ENCODE data around the gene LHX3.

Gene LHX3

GRCh38 chr9:136163248-136163850 lies 41.6 kb downstream of the LHX3 start:
- no peaks in the 10 kb centered on the region for H3K9me3 ChIP-seq (replicated peaks; ENCODE audit: insufficient read depth, low read length)
- no peaks in the 10 kb centered on the region for H4K20me1 ChIP-seq (ENCODE audit: insufficient read depth, low read length)
- no peaks in the 10 kb centered on the region for H3K4me1 ChIP-seq (ENCODE audit: low read length)
- no peak overlapping the region for H3K4me2 ChIP-seq (ENCODE audit: low read depth, low read length)
- peaks cover 53% of the 10 kb centered on the region for H3K27me3 ChIP-seq (replicated peaks; ENCODE audit: insufficient read depth, low read length)
- no peaks in the 10 kb centered on the region for H3K9me2 ChIP-seq (replicated peaks; ENCODE audit: insufficient read depth, low read length)
- no peak overlapping the region for H2AFZ ChIP-seq (ENCODE audit: low read length)
- H3K4me3 ChIP-seq (ENCODE audit: low read length): no peak overlapping the region
- no peak for DNase-seq
- H3F3A ChIP-seq (ENCODE audit: insufficient read depth, low read length): no peaks in the 10 kb centered on the region
- H3K36me3 ChIP-seq (replicated peaks; ENCODE audit: insufficient read depth, low read length): no peaks in the 10 kb centered on the region
- no peaks in the 10 kb centered on the region for H3K79me2 ChIP-seq (ENCODE audit: low read length)
- no peak overlapping the region for H3K9ac ChIP-seq (ENCODE audit: low read length)
- no peak overlapping the region for H3K27ac ChIP-seq (ENCODE audit: low read length)
- TF ChIP-seq EZH2phosphoT487 (IDR thresholded peaks at IDR 0.05; ENCODE audit: low read length) (no peak), EZH2 (optimal IDR thresholded peaks at IDR 0.05; ENCODE audit: low read depth, low read length) (no peak)
- TF ChIP-seq, protein P1, sequence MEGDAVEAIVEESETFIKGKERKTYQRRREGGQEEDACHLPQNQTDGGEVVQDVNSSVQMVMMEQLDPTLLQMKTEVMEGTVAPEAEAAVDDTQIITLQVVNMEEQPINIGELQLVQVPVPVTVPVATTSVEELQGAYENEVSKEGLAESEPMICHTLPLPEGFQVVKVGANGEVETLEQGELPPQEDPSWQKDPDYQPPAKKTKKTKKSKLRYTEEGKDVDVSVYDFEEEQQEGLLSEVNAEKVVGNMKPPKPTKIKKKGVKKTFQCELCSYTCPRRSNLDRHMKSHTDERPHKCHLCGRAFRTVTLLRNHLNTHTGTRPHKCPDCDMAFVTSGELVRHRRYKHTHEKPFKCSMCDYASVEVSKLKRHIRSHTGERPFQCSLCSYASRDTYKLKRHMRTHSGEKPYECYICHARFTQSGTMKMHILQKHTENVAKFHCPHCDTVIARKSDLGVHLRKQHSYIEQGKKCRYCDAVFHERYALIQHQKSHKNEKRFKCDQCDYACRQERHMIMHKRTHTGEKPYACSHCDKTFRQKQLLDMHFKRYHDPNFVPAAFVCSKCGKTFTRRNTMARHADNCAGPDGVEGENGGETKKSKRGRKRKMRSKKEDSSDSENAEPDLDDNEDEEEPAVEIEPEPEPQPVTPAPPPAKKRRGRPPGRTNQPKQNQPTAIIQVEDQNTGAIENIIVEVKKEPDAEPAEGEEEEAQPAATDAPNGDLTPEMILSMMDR (IDR thresholded peaks at IDR 0.05; ENCODE audit: low read length): no peak

DNA sequence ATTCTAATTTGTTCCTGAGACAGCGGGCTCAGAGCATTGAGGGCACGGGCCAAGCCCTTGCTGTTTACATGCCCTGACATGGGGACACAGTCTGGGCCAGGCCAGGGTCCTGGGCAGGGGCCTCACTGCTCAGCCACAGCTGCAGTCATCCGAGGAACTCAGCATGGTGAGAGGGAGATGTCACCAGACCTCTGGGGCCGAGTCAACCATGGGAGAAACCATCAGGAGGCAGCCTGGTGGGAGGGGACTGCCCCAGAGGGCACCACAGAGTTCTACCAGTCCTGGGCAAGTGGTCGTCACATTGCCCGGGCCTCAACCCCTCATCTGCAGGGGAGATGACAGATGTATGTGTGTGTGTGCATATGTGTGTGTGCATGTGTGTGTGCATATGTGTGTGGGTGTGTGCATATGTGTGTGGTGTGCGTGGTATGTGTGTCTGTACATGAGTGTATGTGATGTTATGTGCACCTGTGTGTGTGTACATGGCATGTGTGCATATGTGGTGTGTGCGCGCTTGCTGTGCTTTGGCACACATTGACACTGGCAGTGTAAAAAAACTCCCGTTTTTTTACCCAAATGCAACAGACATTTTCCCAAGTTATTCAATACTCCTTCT lies 43.8 kb downstream of the LHX3 start:
- no peaks in the 10 kb centered on the region for H3K79me2 ChIP-seq (ENCODE audit: low read length)

GRCh38 chr9:136160381-136160841 lies 44.5 kb downstream of the LHX3 start:
- no peaks in the 10 kb centered on the region for H3K79me2 ChIP-seq (ENCODE audit: low read length)
- no peaks in the 10 kb centered on the region for H3F3A ChIP-seq (ENCODE audit: insufficient read depth, low read length)
- no peak overlapping the region for H3K27ac ChIP-seq (ENCODE audit: low read length)
- no peak overlapping the region for H3K4me2 ChIP-seq (ENCODE audit: low read depth, low read length)
- no peaks in the 10 kb centered on the region for H3K9me2 ChIP-seq (replicated peaks; ENCODE audit: insufficient read depth, low read length)
- H4K20me1 ChIP-seq (ENCODE audit: insufficient read depth, low read length): no peaks in the 10 kb centered on the region
- no peaks in the 10 kb centered on the region for H3K9me3 ChIP-seq (replicated peaks; ENCODE audit: insufficient read depth, low read length)
- H3K4me1 ChIP-seq (ENCODE audit: low read length): no peaks in the 10 kb centered on the region
- H2AFZ ChIP-seq (ENCODE audit: low read length): no peak overlapping the region
- no peaks in the 10 kb centered on the region for H3K36me3 ChIP-seq (replicated peaks; ENCODE audit: insufficient read depth, low read length)
- TF ChIP-seq EZH2 (optimal IDR thresholded peaks at IDR 0.05; ENCODE audit: low read depth, low read length) (no peak), EZH2phosphoT487 (IDR thresholded peaks at IDR 0.05; ENCODE audit: low read length) (no peak)
- TF ChIP-seq, protein P1 (IDR thresholded peaks at IDR 0.05; ENCODE audit: low read length): no peak
- no peak overlapping the region for H3K4me3 ChIP-seq (ENCODE audit: low read length)
- H3K27me3 ChIP-seq (replicated peaks; ENCODE audit: insufficient read depth, low read length): peaks cover 68% of the 10 kb centered on the region
- no peak for DNase-seq
- H3K9ac ChIP-seq (ENCODE audit: low read length): no peak overlapping the region

More for the DNA sequence above, 43.8 kb downstream of the LHX3 start:
- no peak overlapping the region for H3K4me3 ChIP-seq (ENCODE audit: low read length)
- no peaks in the 10 kb centered on the region for H3K4me1 ChIP-seq (ENCODE audit: low read length)
- no peaks in the 10 kb centered on the region for H3K36me3 ChIP-seq (replicated peaks; ENCODE audit: insufficient read depth, low read length)
- no peak overlapping the region for H3K4me2 ChIP-seq (ENCODE audit: low read depth, low read length)
- H2AFZ ChIP-seq (ENCODE audit: low read length): no peak overlapping the region
- H3F3A ChIP-seq (ENCODE audit: insufficient read depth, low read length): no peaks in the 10 kb centered on the region
- no peaks in the 10 kb centered on the region for H3K9me2 ChIP-seq (replicated peaks; ENCODE audit: insufficient read depth, low read length)
- H3K27me3 ChIP-seq (replicated peaks; ENCODE audit: insufficient read depth, low read length): peaks cover 61% of the 10 kb centered on the region
- H3K9me3 ChIP-seq (replicated peaks; ENCODE audit: insufficient read depth, low read length): no peaks in the 10 kb centered on the region
- no peaks in the 10 kb centered on the region for H4K20me1 ChIP-seq (ENCODE audit: insufficient read depth, low read length)
- TF ChIP-seq EZH2phosphoT487 (IDR thresholded peaks at IDR 0.05; ENCODE audit: low read length): no peak
- no peak for TF ChIP-seq EZH2 (optimal IDR thresholded peaks at IDR 0.05; ENCODE audit: low read depth, low read length)
- no peak overlapping the region for H3K9ac ChIP-seq (ENCODE audit: low read length)
- H3K27ac ChIP-seq (ENCODE audit: low read length): no peak overlapping the region
- DNase-seq: no peak

DNA sequence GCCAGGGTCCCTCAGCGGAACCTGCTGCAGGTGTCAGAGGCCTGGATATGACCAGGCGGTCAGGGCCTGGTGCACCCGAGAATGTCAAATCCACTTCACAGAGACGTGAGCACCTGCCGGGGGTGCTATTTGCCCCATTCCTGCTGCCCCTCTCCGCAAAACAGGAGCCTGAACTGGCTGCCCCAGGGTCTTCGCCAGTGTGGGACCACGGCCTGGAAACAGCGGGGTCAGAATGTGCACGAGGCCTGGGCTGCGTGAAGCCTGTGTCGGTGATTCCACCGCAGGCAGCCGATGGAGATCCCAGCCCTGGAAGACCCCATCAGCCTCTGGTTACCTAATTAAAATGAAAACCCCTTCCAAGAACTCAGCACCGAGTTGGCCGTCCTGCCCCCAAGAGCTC lies 45.1 kb downstream of the LHX3 start:
- H3K27me3 ChIP-seq (replicated peaks; ENCODE audit: insufficient read depth, low read length): peaks cover 73% of the 10 kb centered on the region
- H3K27ac ChIP-seq (ENCODE audit: low read length): no peak overlapping the region
- H3K4me2 ChIP-seq (ENCODE audit: low read depth, low read length): no peak overlapping the region
- no peaks in the 10 kb centered on the region for H3F3A ChIP-seq (ENCODE audit: insufficient read depth, low read length)
- H2AFZ ChIP-seq (ENCODE audit: low read length): no peak overlapping the region
- no peak overlapping the region for H3K4me3 ChIP-seq (ENCODE audit: low read length)
- no peaks in the 10 kb centered on the region for H4K20me1 ChIP-seq (ENCODE audit: insufficient read depth, low read length)
- H3K36me3 ChIP-seq (replicated peaks; ENCODE audit: insufficient read depth, low read length): no peaks in the 10 kb centered on the region
- no peaks in the 10 kb centered on the region for H3K79me2 ChIP-seq (ENCODE audit: low read length)
- H3K9me2 ChIP-seq (replicated peaks; ENCODE audit: insufficient read depth, low read length): no peaks in the 10 kb centered on the region
- H3K9me3 ChIP-seq (replicated peaks; ENCODE audit: insufficient read depth, low read length): no peaks in the 10 kb centered on the region
- H3K4me1 ChIP-seq (ENCODE audit: low read length): no peaks in the 10 kb centered on the region
- DNase-seq: no peak
- H3K9ac ChIP-seq (ENCODE audit: low read length): no peak overlapping the region
- TF ChIP-seq EZH2 (optimal IDR thresholded peaks at IDR 0.05; ENCODE audit: low read depth, low read length): no peak
- TF ChIP-seq, protein P1 (IDR thresholded peaks at IDR 0.05; ENCODE audit: low read length): no peak
